HepG2 (cell line): ENCODE results near the gene PAM16. TPM values are rescaled to one million over a fixed set of nuclear protein-coding genes. Genes with fewer than 3 reads are reported as not detected.

Experiments
- HOXA9 ChIP-seq: sonication (generic); formaldehyde crosslinking; IDR thresholded peaks from 2 replicates; pipeline ENCODE4 v1.8.1; 2022; ENCODE audit warnings: missing genetic modification reagents, mild to moderate bottlenecking, moderate library complexity, borderline replicate concordance
- PTBP1 ChIP-seq: fragments of 200-400 bp; formaldehyde crosslinking; IDR thresholded peaks from 2 replicates; pipeline ENCODE4 v1.6.1; 2018; ENCODE audit warnings: low read length, low read depth; ENCODE audit not compliant: poor library complexity, severe bottlenecking
- REL ChIP-seq: sonication (generic); formaldehyde crosslinking; conservative IDR thresholded peaks from 2 replicates; pipeline ENCODE4 v1.8.0; 2022; ENCODE audit warnings: mild to moderate bottlenecking, missing genetic modification reagents, moderate library complexity
- ZBTB40 ChIP-seq, 2 experiments: fragments of 450-650 bp in 1 of 2; sonication (generic) in 1 of 2; formaldehyde crosslinking in 1 of 2; IDR thresholded peaks; 2 replicates each; pipeline versions ENCODE4 v1.6.1 to v1.8.0; 2016 to 2022; ENCODE audit warnings: antibody characterized with exemption in 1 of 2, mild to moderate bottlenecking in 1 of 2, missing genetic modification reagents in 1 of 2
- ZNF512 ChIP-seq: sonication (generic); formaldehyde crosslinking; IDR thresholded peaks from 2 replicates; pipeline ENCODE4 v1.4.0; 2020; ENCODE audit warnings: mild to moderate bottlenecking, missing genetic modification reagents
- ZNF609 ChIP-seq: sonication (generic); formaldehyde crosslinking; IDR thresholded peaks from 2 replicates; pipeline ENCODE4 v1.4.0; 2020; ENCODE audit warnings: mild to moderate bottlenecking, missing genetic modification reagents, borderline replicate concordance
- polyA plus RNA-seq, 8 experiments: library from polyadenylated mRNA; depleted of rRNA in 3 of 8; stranded (reverse) in 7 of 8; unstranded in 1 of 8; fragments of >200 nt; fragmentation: Illumina TruSeq in 4 of 8; extraction: Trizol in 4 of 8; gene quantifications; 2 replicates each; pipeline versions ENCODE4 v1.2.1 to v1.2.3, GENCODE V29; 2011 to 2016; ENCODE audit warnings: low read depth in 4 of 8, missing spikeins in 1 of 8, mixed read lengths in 1 of 8; ENCODE audit not compliant: insufficient read depth in 1 of 8
- total RNA-seq, 5 experiments: library from RNA; depleted of rRNA; stranded (reverse); fragments of >200 nt; fragmentation: Illumina TruSeq; extraction: Trizol; gene quantifications; 2 replicates each; pipeline ENCODE4 v1.2.3, GENCODE V29; 2016; ENCODE audit warnings: low read depth in 1 of 5

PAM16 gene
- total and polyA plus RNA-seq, 2 of the 13 experiments (the other 11 are each of a cell fraction or from before 2014, with no cell fraction given), result 51.5 to 51.8 TPM

DNA sequence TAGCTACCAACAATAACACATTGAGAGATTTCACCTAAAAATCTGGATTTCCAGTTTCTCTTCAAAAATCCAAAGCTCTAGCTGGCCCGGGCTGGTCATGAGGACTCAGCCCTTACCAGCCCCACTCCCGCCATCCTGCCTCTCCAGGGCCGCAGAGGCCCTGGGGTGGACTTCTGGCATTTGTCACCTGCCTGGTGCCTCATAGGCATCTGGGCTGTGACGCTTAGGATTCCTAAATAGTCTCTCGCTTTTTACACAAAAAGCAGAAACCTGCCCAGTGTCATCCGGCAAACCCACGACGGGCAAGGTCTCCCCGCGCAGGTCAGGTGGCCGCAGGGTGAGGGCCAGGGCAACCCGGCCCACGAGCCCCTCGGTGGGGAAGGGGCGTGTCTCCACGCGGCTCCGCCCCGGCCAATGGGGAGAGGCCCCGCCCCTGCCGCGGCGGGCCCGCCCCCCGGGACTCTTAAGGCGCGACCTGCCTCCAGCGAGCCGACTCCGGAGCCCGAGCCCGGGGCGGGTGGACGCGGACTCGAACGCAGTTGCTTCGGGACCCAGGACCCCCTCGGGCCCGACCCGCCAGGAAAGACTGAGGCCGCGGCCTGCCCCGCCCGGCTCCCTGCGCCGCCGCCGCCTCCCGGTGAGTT is 20.4 kb upstream of the PAM16 start, which contains the start of gene VASN (continued):
- TF ChIP-seq ZNF609 (peak; percentile 47; the same call in 1 of the 2 replicates), ZBTB40 (IDR thresholded peaks at IDR 0.05) (no peak), ZBTB40 (CRISPR knock-in tag; IDR thresholded peaks at IDR 0.05) (peak; percentile 49; the same call in 1 of the 2 replicates), ZNF512 (CRISPR knock-in tag) (no peak), REL (CRISPR knock-in tag) (no peak), HOXA9 (CRISPR knock-in tag) (no peak), PTBP1 (no peak)
